ENCODE data around the gene KIT.

Gene KIT

GRCh38 chr4:54657551-54658251 is at the start of gene KIT:
Gene KIT (plus strand): TSS chr4:54657957. CDS start chr4:54658015, 58 bp downstream.
- in situ Hi-C loops (cut with MboI; ENCODE audit: low sequenced_read_pairs, unreplicated experiment) = no loop called here
- peak; percentile 41 for DNase-seq (ENCODE audit: low spot score)
- TF ChIP-seq, protein P1, sequence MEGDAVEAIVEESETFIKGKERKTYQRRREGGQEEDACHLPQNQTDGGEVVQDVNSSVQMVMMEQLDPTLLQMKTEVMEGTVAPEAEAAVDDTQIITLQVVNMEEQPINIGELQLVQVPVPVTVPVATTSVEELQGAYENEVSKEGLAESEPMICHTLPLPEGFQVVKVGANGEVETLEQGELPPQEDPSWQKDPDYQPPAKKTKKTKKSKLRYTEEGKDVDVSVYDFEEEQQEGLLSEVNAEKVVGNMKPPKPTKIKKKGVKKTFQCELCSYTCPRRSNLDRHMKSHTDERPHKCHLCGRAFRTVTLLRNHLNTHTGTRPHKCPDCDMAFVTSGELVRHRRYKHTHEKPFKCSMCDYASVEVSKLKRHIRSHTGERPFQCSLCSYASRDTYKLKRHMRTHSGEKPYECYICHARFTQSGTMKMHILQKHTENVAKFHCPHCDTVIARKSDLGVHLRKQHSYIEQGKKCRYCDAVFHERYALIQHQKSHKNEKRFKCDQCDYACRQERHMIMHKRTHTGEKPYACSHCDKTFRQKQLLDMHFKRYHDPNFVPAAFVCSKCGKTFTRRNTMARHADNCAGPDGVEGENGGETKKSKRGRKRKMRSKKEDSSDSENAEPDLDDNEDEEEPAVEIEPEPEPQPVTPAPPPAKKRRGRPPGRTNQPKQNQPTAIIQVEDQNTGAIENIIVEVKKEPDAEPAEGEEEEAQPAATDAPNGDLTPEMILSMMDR (IDR thresholded peaks at IDR 0.05; ENCODE audit: borderline replicate concordance, control extremely low read depth, extremely low read depth, insufficient read depth, missing control alignments) = no peak

DNA sequence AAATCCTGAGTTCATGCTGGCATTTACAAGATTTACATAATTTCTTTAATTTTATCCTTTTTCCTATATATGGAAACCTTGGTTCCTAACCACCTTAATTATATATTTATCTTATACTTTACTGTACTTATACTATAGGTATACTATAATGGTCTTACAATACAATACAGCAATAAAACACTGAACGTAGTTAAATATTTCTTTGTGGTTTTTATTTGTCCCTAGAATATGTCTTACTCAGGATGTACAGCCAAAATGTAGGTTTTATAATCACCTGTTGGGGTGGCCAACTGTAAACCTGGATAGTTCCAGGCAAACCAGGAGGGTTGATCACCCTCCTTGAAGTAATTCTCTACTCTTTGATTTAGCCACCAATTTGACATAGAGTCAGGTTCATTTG is 48.4 kb upstream of the KIT start:
- no peak for DNase-seq (ENCODE audit: low spot score)
- TF ChIP-seq, protein P1 (IDR thresholded peaks at IDR 0.05; ENCODE audit: borderline replicate concordance, control extremely low read depth, extremely low read depth, insufficient read depth, missing control alignments) = no peak
- in situ Hi-C loops (cut with MboI; ENCODE audit: low sequenced_read_pairs, unreplicated experiment) = no loop called here

- DNase-seq (ENCODE audit: low spot score) = no peak
- in situ Hi-C loops (cut with MboI; ENCODE audit: low sequenced_read_pairs, unreplicated experiment) = no loop called here
- TF ChIP-seq, protein P1 (IDR thresholded peaks at IDR 0.05; ENCODE audit: borderline replicate concordance, control extremely low read depth, extremely low read depth, insufficient read depth, missing control alignments) = no peak
Measured at GRCh38 chr4:54614149-54614548, 43.6 kb upstream of the KIT start.

DNA sequence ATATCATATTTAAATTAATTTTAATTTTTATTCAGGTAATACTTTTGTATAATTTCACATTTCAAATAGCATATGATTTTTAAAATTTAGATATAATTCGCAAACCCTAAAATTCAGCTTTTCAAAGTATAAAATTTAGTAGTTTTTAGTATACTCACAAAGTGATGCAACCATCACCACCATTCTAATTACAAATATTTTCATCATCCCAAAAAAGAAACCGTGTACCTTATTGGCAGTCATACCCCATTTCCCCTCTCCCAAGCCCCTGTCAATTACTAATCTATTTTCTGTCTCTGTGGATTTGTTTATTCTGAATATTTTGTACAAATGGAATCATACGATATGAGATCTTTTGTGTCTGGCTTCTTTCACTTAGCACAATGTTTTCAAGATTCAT is 37.0 kb upstream of the KIT start:
- in situ Hi-C loops (cut with MboI; ENCODE audit: low sequenced_read_pairs, unreplicated experiment) = no loop called here
- DNase-seq (ENCODE audit: low spot score) = no peak

DNA sequence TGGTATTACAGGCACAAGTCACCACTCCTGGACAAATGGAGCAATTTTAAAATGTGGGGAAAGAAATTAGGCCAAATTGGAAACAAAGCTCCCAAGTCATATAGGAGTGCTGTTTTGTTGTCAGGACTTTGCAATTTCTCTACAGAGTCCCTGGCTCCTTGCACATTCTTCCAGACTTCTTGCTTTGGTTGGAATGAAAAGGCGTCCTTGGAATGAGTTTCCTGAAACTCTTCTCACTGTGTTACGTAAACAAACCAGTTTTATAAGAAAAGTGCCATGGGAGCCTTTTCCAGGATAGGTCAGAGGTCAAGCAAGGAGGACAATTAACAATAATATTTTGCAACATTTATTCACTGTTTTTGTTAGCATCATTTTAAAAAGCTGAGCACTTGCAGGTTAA is 32.4 kb upstream of the KIT start:
- TF ChIP-seq, protein P1 (IDR thresholded peaks at IDR 0.05; ENCODE audit: borderline replicate concordance, control extremely low read depth, extremely low read depth, insufficient read depth, missing control alignments) = no peak
- in situ Hi-C loops (cut with MboI; ENCODE audit: low sequenced_read_pairs, unreplicated experiment) = no loop called here
- DNase-seq (ENCODE audit: low spot score) = no peak

More for the DNA sequence above, 37.0 kb upstream of the KIT start:
- TF ChIP-seq, protein P1 (IDR thresholded peaks at IDR 0.05; ENCODE audit: borderline replicate concordance, control extremely low read depth, extremely low read depth, insufficient read depth, missing control alignments) = no peak

- no peak for DNase-seq (ENCODE audit: low spot score)
- in situ Hi-C loops (cut with MboI; ENCODE audit: low sequenced_read_pairs, unreplicated experiment) = no loop called here
- TF ChIP-seq, protein P1 (IDR thresholded peaks at IDR 0.05; ENCODE audit: borderline replicate concordance, control extremely low read depth, extremely low read depth, insufficient read depth, missing control alignments) = no peak
Measured at GRCh38 chr4:54626113-54626512, 31.6 kb upstream of the KIT start.

All from GM13976 (cell line).